Urinary bladder (tissue), 4 donors: ENCODE measurements around the gene CXCL3. TPM values are rescaled to one million over a fixed set of nuclear protein-coding genes. Genes with fewer than 3 reads are reported as not detected.

Experiments
- DNase-seq: peaks from one replicate; pipeline ENCODE4 v3.0.0-alpha.2; 2015; ENCODE audit errors: extremely low spot score
- H3K27ac ChIP-seq: one replicate; pipeline ENCODE4 v1.5.1; 2013; ENCODE audit warnings: low read depth, mild to moderate bottlenecking, moderate library complexity
- H3K36me3 ChIP-seq: one replicate; pipeline ENCODE4 v1.6.1; 2013; ENCODE audit warnings: mild to moderate bottlenecking, moderate library complexity; ENCODE audit not compliant: insufficient read depth
- H3K4me1 ChIP-seq: one replicate; pipeline ENCODE4 v1.6.1; 2013; ENCODE audit warnings: mild to moderate bottlenecking, moderate library complexity; ENCODE audit not compliant: insufficient read depth
- H3K4me3 ChIP-seq: one replicate; pipeline ENCODE4 v1.5.1; 2013; ENCODE audit warnings: low read depth, low read length
- WGBS: extraction: QIAGEN DNeasy Blood & Tissue Kit; methylation state at CpG from one replicate; pipeline ENCODE4 v1.1.7; 2013; 5-methylcytosine and 5-hydroxymethylcytosine counted together
- polyA plus RNA-seq: library from polyadenylated mRNA; stranded (reverse); fragments of 200-250 nt; gene quantifications from one replicate; pipeline ENCODE4 v1.2.3, GENCODE V29; 2013
- total RNA-seq: library from RNA; depleted of rRNA; stranded (reverse); fragments of >200 nt; gene quantifications from one replicate; pipeline ENCODE4 v1.2.3, GENCODE V29; 2014
- donor health status: healthy with polysubstance abuse.
- donor health status: healthy.

Gene CXCL3
- total and polyA plus RNA-seq, 2 donors, result 0.95 TPM; not detected in 1

GRCh38 chr4:74062953-74063352 is 24.5 kb upstream of the CXCL3 start:
- Histone ChIP-seq H3K4me1 (no peaks in the 10 kb centered on the region), H3K4me3 (no peak overlapping the region), H3K27ac (no peak overlapping the region), H3K36me3 (no peaks in the 10 kb centered on the region)
- DNase-seq, result no peak

- Histone ChIP-seq H3K27ac (no peak overlapping the region), H3K4me3 (no peak overlapping the region), H3K4me1 (no peaks in the 10 kb centered on the region), H3K36me3 (no peaks in the 10 kb centered on the region)
- DNase-seq, result no peak
Observed at GRCh38 chr4:74061430-74061829, 22.9 kb upstream of the CXCL3 start.

- 48% methylated on average over 2 of the region's 2 CpGs for WGBS
Observed at GRCh38 chr4:74059161-74059829, 20.8 kb upstream of the CXCL3 start.

GRCh38 chr4:74058048-74058651 is 19.7 kb upstream of the CXCL3 start:
- no peaks in the 10 kb centered on the region for H3K36me3 ChIP-seq
- 94% methylated on average over 4 of the region's 4 CpGs for WGBS
- DNase-seq, result no peak
- H3K4me1 ChIP-seq, result no peaks in the 10 kb centered on the region
- H3K4me3 ChIP-seq, result no peak overlapping the region
- H3K27ac ChIP-seq, result no peak overlapping the region

More at GRCh38 chr4:74059161-74059829, 20.8 kb upstream of the CXCL3 start:
- Histone ChIP-seq H3K4me3 (no peak overlapping the region), H3K27ac (no peak overlapping the region), H3K36me3 (no peaks in the 10 kb centered on the region), H3K4me1 (no peaks in the 10 kb centered on the region)
- DNase-seq, result no peak

- 29% methylated on average over 1 of the region's 1 CpG for WGBS
- Histone ChIP-seq H3K36me3 (no peaks in the 10 kb centered on the region), H3K4me1 (no peaks in the 10 kb centered on the region), H3K27ac (no peak overlapping the region), H3K4me3 (no peak overlapping the region)
- no peak for DNase-seq
Observed at GRCh38 chr4:74057588-74057987, 19.1 kb upstream of the CXCL3 start.

- no peaks in the 10 kb centered on the region for H3K4me1 ChIP-seq
- DNase-seq, result no peak
- no peak overlapping the region for H3K27ac ChIP-seq
- no peak overlapping the region for H3K4me3 ChIP-seq
- 65% methylated on average over 4 of the region's 4 CpGs for WGBS
- H3K36me3 ChIP-seq, result no peaks in the 10 kb centered on the region
Observed at GRCh38 chr4:74056858-74057562, 18.5 kb upstream of the CXCL3 start.

- 48% methylated on average over 1 of the region's 1 CpG for WGBS
- H3K36me3 ChIP-seq, result no peaks in the 10 kb centered on the region
- no peak for DNase-seq
- no peak overlapping the region for H3K27ac ChIP-seq
- no peak overlapping the region for H3K4me3 ChIP-seq
- no peaks in the 10 kb centered on the region for H3K4me1 ChIP-seq
Observed at GRCh38 chr4:74056114-74056857, 17.8 kb upstream of the CXCL3 start.

GRCh38 chr4:74055498-74055897 is 17.0 kb upstream of the CXCL3 start:
- Histone ChIP-seq H3K4me3 (no peak overlapping the region), H3K27ac (no peak overlapping the region), H3K36me3 (no peaks in the 10 kb centered on the region), H3K4me1 (no peaks in the 10 kb centered on the region)
- DNase-seq, result no peak
- WGBS, result 74% methylated on average over 3 of the region's 3 CpGs

GRCh38 chr4:74055096-74055495 is 16.6 kb upstream of the CXCL3 start:
- no peaks in the 10 kb centered on the region for H3K36me3 ChIP-seq
- H3K4me3 ChIP-seq, result no peak overlapping the region
- 60% methylated on average over 2 of the region's 2 CpGs for WGBS
- H3K4me1 ChIP-seq, result no peaks in the 10 kb centered on the region
- no peak overlapping the region for H3K27ac ChIP-seq
- DNase-seq, result no peak

- Histone ChIP-seq H3K4me3 (no peak overlapping the region), H3K36me3 (no peaks in the 10 kb centered on the region), H3K4me1 (no peaks in the 10 kb centered on the region), H3K27ac (no peak overlapping the region)
- DNase-seq, result no peak
- 77% methylated on average over 1 of the region's 1 CpG for WGBS
Observed at GRCh38 chr4:74054483-74055047, 16.1 kb upstream of the CXCL3 start.

GRCh38 chr4:74047152-74047551 is 8.7 kb upstream of the CXCL3 start:
- no peaks in the 10 kb centered on the region for H3K36me3 ChIP-seq
- 65% methylated on average over 1 of the region's 1 CpG for WGBS
- H3K4me3 ChIP-seq, result no peak overlapping the region
- DNase-seq, result no peak
- H3K27ac ChIP-seq, result no peak overlapping the region
- no peaks in the 10 kb centered on the region for H3K4me1 ChIP-seq

GRCh38 chr4:74045772-74046171 is 7.3 kb upstream of the CXCL3 start:
- no peak overlapping the region for H3K27ac ChIP-seq
- no peaks in the 10 kb centered on the region for H3K36me3 ChIP-seq
- DNase-seq, result no peak
- 85% methylated on average over 2 of the region's 2 CpGs for WGBS
- H3K4me3 ChIP-seq, result no peak overlapping the region
- no peaks in the 10 kb centered on the region for H3K4me1 ChIP-seq

- Histone ChIP-seq H3K4me3 (no peak overlapping the region), H3K4me1 (no peaks in the 10 kb centered on the region), H3K27ac (no peak overlapping the region), H3K36me3 (no peaks in the 10 kb centered on the region)
- 30% methylated on average over 3 of the region's 3 CpGs for WGBS
- no peak for DNase-seq
Observed at GRCh38 chr4:74045247-74045646, 6.8 kb upstream of the CXCL3 start.
